Bronchial epithelial cell (primary cell): ENCODE measurements around the gene ARSG. TPM values are rescaled to one million over a fixed set of nuclear protein-coding genes. Genes with fewer than 3 reads are reported as not detected.
A peak's percentile ranks its signal among the peaks of the same experiment; 100 is the strongest.

ENCODE experiments used
- DNase-seq: peaks from one replicate; pipeline ENCODE4 v3.0.0-alpha.2; 2010; ENCODE audit warnings: low read depth
- FAIRE-seq: peaks from 2 replicates; lab custom pipeline; 2011; peaks lifted over from hg19 to GRCh38; lab: Jason Lieb, UNC
- H3K27me3 ChIP-seq: 2 replicates; pipeline ENCODE4 v1.5.1; 2011; ENCODE audit warnings: low read length; ENCODE audit not compliant: control insufficient read depth, insufficient read depth
- H3K36me3 ChIP-seq: 2 replicates; pipeline ENCODE4 v1.5.1; 2011; ENCODE audit warnings: low read length; ENCODE audit not compliant: control insufficient read depth, insufficient read depth
- H3K4me3 ChIP-seq: 2 replicates; pipeline ENCODE4 v1.5.1; 2011; ENCODE audit warnings: mild to moderate bottlenecking, low read depth, low read length, control low read depth
- total RNA-seq: library from RNA; depleted of rRNA; stranded (reverse); fragments of >200 nt; gene quantifications from 2 replicates; pipeline ENCODE4 v1.2.1, GENCODE V29; 2014
- TF ChIP-seq, protein P1 (sequence below): IDR thresholded peaks from 2 replicates; pipeline ENCODE4 v1.5.1; 2011; ENCODE audit warnings: mild to moderate bottlenecking, moderate library complexity, low read length, control low read depth, inconsistent platforms; ENCODE audit not compliant: insufficient read depth, severe bottlenecking

ARSG gene
- total RNA-seq, 1 donor from 2014 or later = 0.79 TPM

DNA sequence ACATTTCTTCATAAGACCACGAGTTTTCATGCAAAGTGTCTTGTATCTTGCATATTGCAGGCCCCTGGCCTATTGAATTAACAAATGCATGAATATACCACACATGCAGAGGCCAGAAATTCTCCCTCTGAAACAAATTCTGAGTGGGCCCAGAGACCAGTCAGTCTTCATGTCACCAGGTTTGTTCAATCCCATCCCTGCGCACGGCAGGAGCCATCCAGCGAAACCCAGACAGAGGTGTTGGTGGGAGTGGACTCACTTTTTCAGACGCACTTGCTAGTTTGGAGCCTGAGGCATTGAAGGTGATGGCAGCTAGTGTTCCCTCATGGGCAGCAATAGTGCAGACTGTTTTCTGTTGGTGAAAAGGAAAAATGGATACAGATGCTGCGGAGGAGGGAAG is 144.1 kb downstream of the ARSG start:
- FAIRE-seq (no peak), DNase-seq (no peak)
- H3K36me3 ChIP-seq = peaks cover 22% of the 10 kb centered on the region
- TF ChIP-seq, protein P1, sequence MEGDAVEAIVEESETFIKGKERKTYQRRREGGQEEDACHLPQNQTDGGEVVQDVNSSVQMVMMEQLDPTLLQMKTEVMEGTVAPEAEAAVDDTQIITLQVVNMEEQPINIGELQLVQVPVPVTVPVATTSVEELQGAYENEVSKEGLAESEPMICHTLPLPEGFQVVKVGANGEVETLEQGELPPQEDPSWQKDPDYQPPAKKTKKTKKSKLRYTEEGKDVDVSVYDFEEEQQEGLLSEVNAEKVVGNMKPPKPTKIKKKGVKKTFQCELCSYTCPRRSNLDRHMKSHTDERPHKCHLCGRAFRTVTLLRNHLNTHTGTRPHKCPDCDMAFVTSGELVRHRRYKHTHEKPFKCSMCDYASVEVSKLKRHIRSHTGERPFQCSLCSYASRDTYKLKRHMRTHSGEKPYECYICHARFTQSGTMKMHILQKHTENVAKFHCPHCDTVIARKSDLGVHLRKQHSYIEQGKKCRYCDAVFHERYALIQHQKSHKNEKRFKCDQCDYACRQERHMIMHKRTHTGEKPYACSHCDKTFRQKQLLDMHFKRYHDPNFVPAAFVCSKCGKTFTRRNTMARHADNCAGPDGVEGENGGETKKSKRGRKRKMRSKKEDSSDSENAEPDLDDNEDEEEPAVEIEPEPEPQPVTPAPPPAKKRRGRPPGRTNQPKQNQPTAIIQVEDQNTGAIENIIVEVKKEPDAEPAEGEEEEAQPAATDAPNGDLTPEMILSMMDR = no peak
- H3K4me3 ChIP-seq = no peak overlapping the region
- no peaks in the 10 kb centered on the region for H3K27me3 ChIP-seq

DNA sequence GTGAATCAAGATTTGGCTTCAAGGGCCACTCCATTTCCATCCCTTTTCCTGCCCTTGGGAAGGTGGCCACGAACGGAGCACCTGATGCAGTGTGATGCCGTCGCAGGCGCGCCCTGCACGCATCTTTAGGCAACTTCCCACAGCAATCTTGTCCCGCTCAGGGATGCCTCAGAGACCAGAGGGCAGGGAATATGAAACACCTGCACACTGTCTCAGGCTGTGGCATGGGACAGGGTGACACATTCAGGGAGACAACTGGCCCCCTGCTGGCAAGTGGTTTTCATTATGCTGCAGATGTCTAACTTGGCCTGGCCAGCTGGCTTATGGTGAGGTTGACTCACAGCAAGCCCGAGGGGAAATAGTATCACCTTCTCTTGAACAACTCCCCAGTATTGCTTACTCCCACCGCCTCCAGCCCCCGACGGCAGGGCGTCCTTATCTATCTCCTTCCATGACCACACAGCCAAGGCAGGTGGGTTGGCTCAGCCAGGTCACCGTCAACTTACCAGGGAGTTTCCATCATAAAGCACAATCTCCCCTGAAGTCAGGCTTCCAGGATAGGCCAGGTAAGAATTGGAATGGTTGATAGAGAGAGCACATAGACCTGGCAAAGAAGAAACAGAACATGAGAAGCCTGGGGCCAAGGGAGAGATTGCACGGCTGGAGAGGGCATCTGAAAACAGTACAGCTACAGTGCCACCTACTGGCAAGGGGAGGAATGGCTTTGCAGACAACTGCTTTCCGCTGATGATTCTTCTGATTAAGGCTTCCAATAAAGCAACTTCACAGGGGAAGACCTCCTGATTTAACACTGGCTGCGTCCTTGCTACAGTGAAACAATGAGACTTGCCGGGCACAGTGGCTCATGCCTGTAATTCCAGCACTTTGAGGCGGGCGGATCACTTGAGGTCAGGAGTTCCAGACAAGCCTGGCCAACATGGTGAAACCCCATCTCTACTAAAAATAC is 144.9 kb downstream of the ARSG start:
- TF ChIP-seq, protein P1 = peak; percentile 97
- no peak for FAIRE-seq
- H3K36me3 ChIP-seq = peaks cover 18% of the 10 kb centered on the region
- no peak overlapping the region for H3K4me3 ChIP-seq
- DNase-seq = peak; percentile 63
- H3K27me3 ChIP-seq = no peaks in the 10 kb centered on the region

DNA sequence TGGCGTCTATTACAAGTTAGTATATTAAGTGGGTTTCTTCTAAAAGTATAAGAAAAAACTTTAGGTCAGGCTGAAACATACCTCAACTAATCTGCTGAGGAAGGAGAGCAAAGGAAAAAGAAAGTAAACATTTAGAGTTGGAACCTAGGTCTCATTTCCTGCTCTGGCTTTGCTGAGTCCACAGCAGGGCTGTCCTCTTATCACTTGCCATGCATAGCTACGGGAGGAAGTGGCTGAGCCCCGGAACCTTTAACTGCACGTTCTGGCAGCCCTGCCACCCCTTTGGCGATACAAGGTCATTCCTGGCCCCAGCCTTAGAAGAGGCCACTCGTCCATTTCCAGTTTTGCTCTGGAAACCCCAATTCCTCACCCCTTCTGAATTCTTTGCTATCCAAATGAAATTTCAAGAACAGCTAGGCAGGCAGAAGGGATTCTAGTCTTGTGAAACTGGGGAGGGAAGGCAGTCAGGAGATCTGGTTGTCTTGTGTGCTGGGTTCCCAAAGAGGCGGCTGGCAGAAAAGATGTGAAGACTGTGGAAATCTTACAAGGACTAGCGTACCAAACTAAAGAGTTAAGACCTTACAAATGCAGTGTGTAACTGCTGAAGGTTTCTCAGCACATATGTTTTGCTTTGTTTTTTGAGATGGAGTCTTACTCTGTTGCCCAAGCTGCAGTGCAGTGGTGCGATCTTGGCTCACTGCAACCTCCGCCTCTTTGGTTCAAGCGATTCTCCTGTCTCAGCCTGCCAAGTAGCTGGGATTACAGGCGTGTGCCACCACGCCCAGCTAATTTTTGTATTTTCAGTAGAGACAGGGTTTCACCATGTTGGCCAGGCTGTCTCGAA is 146.9 kb downstream of the ARSG start:
- TF ChIP-seq, protein P1 = no peak
- FAIRE-seq = no peak
- H3K36me3 ChIP-seq = peaks cover 9% of the 10 kb centered on the region
- no peaks in the 10 kb centered on the region for H3K27me3 ChIP-seq
- DNase-seq = peak; percentile 23
- H3K4me3 ChIP-seq = no peak overlapping the region

DNA sequence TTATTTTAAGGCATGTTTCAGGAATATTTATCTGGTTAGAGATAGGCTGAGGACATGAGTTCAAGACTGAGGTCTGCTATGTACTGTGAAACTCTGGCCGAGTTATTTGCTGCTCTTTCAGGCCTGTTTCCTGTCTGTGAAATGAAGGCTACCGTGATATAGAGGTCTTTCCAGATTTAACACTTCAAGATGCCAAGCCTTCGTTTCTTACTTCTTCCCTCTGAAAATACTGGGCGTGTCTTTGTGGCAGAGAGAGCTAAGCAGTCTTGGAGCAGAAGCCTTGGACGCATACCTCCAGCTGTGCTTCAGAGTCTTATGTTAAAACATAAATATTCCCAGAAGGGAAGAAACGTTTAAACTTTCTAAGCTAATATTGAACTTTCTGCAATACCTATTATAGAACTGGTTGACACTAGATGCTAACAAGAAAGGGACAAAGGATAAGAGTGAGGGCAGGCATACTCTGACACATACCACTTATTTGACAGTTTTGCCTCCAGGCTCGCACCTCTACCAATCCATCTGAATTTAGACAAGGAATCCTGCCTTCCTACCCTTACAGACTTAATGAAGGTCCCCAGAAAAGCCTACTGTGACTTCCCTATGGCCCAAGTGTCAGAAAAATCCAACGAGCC is 148.5 kb downstream of the ARSG start:
- Histone ChIP-seq H3K4me3 (no peak overlapping the region), H3K27me3 (no peaks in the 10 kb centered on the region), H3K36me3 (peaks cover 6% of the 10 kb centered on the region)
- DNase-seq (no peak), FAIRE-seq (no peak)
- TF ChIP-seq, protein P1 = no peak

DNA sequence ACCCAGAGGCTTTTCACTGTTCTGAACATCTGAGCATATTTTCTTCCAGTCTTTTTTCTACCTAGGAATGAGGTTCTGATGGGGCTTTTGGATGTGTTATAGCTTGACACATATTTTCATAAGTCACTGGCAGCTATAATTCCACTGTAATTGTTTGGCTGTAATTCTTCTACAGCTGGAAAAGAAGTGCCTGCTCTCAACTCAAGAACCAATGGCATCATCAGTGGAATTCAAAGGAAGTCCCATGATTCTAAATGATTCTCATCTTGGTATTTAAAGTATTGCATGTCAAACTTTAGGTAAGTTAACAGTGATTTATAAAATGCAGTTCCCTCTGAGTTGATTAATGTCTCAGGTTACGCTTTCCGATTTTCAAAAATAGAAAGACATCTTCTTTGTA is 149.2 kb downstream of the ARSG start:
- FAIRE-seq (no peak), DNase-seq (no peak)
- TF ChIP-seq, protein P1 = no peak
- Histone ChIP-seq H3K36me3 (peaks cover 4% of the 10 kb centered on the region), H3K27me3 (no peaks in the 10 kb centered on the region), H3K4me3 (no peak overlapping the region)
